GM15510 (cell line): ENCODE results near the gene HTT.

ENCODE experiments used
- POLR2A ChIP-seq: IDR thresholded peaks from 3 replicates; pipeline ENCODE4 v1.6.1; 2011; ENCODE audit warnings: borderline replicate concordance; ENCODE audit not compliant: insufficient read length; ENCODE audit errors: extremely low read depth

Gene HTT

DNA sequence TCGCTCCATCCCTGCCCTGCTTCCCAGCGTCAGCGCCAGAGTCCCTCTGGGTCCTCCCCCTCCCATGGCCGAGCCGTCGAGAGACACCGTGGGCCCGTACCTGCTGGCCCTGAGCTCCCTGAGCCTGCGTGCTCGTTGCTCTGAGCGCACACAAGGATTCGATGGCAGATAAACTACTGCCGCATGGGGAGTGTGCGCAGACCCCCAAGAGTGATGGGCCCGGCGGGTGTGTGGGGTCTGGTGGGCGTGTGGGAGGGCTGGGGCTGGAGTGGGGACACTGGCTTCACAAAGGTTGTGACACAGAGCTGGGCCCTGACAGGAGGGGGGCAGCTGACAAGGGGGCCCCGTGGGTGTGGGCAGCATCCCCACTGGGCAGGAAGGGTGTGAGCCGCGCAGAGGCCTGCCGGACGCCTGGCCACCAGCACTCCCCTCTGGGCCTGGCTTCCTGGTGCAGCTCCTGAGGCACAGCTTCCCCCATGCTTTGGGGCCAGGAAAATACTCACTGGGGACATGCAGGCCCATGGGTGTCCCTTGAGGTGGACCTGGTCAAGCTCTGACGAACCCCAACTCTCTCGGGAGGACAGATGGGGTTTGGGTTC lies 213.6 kb downstream of the HTT start:
- TF ChIP-seq POLR2A = no peak

DNA sequence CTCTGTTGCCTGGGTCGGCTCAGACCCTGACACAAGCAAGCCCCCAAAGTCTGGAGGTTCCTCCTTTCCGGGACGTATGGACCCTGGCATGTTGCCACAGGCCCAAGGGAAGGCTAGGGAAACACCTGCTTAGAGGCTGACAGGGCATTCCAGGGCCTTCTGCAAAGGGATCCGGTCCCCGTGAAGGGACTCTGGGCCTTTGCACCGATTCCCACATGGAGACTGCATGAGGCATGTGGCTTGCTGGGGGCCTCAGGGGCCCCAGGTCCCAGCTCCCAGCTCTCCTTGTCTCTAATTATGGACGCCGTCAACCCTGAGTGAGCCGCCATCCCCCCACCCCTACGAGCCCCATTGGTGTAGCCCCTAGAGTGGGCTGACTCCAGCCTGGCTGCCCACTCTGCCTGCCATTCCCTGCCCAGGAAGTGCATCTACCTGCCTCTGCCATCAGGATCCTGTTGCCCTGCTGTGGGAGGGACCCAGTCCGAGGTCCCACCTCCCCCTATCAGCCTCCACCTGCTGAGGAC lies 214.2 kb downstream of the HTT start:
- TF ChIP-seq POLR2A = no peak

DNA sequence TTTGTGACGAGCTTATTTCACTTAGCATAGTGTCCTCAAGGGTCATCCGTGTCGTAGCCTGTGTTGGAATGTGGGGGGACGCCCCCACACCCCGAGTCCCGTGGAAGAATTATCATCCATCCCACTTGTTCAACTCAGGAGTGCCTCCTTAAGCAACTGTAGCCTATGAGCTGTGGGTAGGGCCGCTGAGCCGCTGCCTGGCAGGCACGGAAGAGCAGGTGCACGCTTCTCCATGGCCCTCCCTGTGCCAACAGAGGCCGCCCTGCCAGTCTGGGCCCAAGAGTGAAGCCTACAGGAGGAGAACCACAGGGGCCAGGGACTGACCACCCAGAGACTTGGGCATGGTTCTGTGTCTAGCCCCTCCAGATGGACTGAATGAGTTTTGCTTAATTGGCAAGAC lies 216.0 kb downstream of the HTT start:
- no peak for TF ChIP-seq POLR2A

DNA sequence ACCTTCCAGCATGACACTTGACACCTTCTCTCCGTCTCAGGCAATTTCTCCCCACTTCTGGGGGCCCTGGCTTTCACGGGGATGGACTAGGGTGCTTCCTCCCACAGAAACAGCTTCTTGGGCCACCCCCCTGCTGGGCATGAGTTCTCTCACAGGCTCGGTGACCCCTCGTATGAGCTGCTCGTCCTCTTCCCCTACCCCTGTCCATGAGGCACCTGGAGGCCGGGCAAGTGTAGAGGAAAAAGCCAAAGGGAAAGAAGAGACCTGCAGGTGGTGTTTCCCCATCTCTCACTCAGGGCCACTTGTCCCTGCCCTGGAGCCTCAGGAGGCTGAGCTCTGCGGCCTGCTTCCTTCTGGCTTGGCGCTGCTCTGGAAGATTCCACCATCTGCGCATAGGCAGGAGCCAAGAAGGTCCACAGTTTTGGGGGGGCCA lies 216.4 kb downstream of the HTT start:
- no peak for TF ChIP-seq POLR2A

DNA sequence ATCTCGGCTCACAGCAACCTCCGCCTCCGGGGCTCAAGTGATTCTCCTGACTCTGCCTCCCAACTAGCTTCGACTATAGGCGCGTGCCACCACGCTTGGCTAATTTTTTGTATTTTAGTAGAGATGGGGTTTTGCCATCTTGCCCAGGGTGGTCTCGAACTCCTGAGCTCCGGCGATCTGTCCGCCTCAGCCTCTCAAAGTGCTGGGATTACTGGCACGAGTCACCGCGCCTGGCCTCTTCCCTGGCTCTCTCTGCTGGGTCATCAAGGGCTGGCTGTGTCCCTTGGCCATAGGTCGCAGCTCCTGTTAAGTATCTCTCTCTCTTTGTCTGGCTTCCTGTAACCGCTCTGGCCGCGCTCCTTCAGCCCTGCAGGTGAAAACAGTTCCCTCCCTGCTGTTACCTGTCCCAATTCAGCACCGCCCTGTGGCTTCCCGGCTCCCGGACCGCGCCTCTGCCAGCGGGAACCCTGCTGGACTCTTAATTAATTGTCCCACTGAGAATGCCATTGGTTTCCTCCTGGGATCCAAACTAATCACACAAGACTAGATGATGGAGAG lies 217.0 kb downstream of the HTT start:
- TF ChIP-seq POLR2A = no peak

DNA sequence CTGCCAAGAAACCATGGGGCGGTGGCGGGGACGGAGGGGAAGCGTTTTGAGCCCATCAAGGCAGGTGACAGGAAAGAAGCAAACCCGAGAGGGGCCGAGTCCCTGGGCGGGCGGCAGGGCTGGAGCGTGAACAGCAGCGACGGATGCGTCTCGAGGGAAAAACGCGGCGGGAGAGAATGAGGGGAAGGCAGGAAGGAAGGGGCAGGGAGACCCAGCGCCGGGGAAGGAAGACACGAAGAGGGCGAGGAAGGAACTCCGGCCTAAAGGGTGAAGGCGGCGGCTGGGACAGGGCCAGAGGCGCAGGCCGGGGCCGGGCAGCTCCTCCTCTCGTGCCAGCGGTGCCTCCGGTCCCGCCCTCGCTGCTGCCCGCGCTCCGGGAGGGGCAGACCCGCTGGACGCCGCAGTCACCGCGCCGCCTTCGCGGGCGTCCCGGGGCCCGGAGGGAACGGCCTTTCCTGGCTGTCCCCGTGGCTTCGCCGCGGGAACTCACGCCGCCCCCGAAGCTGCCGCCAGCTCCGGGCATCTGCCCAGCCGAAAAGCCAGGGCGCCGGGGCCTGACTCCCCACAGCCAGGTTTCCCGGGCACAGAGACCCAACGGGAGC lies 217.6 kb downstream of the HTT start:
- no peak for TF ChIP-seq POLR2A

DNA sequence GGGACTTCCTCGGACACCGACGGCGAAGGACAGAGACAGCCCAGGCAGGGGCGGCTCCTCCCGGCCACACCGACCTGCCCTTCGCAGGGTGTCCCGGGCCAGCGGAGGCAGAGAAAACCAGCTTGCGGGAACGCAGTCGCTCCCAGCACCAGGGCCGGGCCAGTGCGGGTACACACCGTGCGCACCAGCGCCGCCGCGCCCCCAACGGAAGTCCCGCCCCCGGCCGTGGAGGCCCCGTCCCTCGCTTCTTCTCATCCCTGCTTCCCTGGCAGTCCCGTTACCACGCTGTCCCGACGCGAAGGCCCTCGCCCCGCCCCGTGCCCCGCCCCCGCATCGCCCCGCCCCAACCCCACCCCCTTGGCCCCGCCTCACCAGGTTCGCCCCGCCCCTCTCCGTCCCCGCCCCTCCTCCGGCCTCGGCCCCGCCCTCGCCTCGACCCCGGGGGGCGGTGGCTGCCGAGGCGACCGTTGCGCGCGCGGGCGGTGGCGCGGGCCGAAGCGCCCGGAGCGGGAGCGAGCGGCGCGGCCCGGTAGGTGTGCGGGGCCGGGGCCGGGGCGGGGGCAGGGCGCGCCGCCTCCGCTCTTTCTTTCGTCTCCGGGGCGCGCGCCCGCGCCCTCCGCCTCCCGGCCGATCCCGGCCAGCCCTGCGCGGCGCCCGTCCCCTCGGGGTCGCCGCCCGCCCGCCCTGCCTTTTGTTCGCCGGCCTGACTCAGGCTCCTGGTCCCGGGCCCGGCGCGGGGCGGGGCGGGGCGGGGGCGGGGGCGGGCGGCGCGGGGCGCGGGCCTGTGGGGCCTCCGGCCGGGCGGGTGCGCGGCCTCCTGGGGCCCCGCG lies 218.3 kb downstream of the HTT start, which contains the start of gene RGS12:
Gene RGS12, plus strand, starts transcription at position 451 of the 830 bp plus-strand sequence. CDS start 23,150 bp downstream, outside the sequence.
- peak; percentile 28 for TF ChIP-seq POLR2A
